H1 (cell line): Measurements from ENCODE around the gene ALKBH3.

ENCODE experiments used
- ASH2L ChIP-seq: fragments of 200-600, 300-600 bp; sonication (generic); IDR thresholded peaks from one replicate; pipeline ENCODE4 v1.7.1; 2017; ENCODE audit warnings: low read length
- CTCF ChIP-seq, 3 experiments: IDR thresholded peaks; 1 replicate in 2 of 3; 2 replicates in 1 of 3; pipeline versions ENCODE4 v1.5.1 to v1.6.1; 2011; ENCODE audit warnings: low read length in 3 of 3, mild to moderate bottlenecking in 3 of 3, inconsistent platforms in 2 of 3, low read depth in 1 of 3, moderate library complexity in 1 of 3; ENCODE audit not compliant: insufficient read depth in 1 of 3; ENCODE audit errors: control extremely low read depth in 1 of 3
- KDM1A ChIP-seq: fragments of 200-600, 300-600 bp; sonication (generic); IDR thresholded peaks from 2 replicates; pipeline ENCODE4 v1.7.1; 2016; ENCODE audit warnings: mild to moderate bottlenecking, low read length, borderline replicate concordance
- PHF8 ChIP-seq: fragments of 200-600 bp; sonication (generic); conservative IDR thresholded peaks from 2 replicates; pipeline ENCODE4 v1.7.1; 2012; ENCODE audit warnings: low read depth, mild to moderate bottlenecking, inconsistent platforms, low read length, moderate library complexity
- POLR2AphosphoS5 ChIP-seq: IDR thresholded peaks from 2 replicates; pipeline ENCODE4 v1.6.1; 2011; ENCODE audit warnings: low read depth, low read length
- RAD21 ChIP-seq, 2 experiments: IDR thresholded peaks in 1 of 2; conservative IDR thresholded peaks in 1 of 2; 2 replicates each; pipeline ENCODE4 v1.6.1; 2011; ENCODE audit warnings: low read depth in 2 of 2, low read length in 2 of 2, improper control_type of control experiment in 1 of 2, inconsistent platforms in 1 of 2, mild to moderate bottlenecking in 1 of 2, moderate library complexity in 1 of 2
- RFX5 ChIP-seq: IDR thresholded peaks from 2 replicates; pipeline ENCODE4 v1.6.1; 2011; ENCODE audit warnings: low read depth, low read length, improper control_type of control experiment, borderline replicate concordance
- TEAD4 ChIP-seq: IDR thresholded peaks from 2 replicates; pipeline ENCODE4 v1.6.1; 2012; ENCODE audit warnings: low read depth, low read length, inconsistent platforms, mixed read lengths

DNA sequence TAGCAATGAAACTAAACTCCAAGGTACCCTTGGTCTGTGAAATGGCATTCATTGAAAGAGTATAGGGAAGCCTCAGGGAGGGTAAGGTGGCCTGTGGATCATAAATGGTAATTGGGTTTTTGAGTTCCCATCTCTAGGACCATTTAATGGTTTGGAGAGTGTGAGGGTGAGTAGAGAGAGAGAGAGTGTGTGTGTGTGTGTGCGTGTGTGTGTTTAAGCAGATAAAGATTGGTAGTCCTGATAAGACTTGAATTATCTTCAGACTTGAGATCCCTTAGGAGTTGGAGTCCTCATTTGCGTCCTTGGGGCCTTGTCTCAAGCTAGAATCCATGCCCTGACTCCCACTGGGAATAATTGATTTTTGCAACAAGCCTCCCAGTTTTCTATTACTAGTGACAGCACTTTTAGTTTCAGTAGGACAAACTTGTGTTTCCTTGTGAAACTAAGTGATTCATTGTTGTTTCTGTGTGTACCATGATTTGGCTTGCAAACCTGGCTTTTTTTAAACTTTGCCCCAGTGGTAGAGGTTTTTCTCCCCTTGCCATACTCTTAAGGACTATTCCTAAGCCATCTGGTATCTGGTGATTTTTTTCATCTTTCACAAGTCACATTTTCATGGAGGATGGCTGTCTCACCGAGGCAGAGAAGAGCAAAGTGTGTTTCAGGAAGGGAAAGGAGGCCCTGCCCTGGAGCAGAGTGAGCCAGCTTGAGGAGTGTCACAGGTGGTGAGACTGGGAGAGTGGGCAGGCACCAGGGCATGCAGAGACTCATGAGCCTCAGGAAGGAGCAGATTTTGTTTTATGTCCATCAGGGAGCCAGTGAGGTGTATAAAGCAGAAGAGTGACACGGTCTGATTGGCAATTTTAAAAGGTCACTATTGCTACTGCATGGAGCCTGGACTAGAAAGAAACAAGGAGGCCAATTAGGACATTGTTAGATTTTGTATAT, 26.7 kb downstream of the ALKBH3 start:
- TF ChIP-seq POLR2AphosphoS5 (no peak), RFX5 (no peak), PHF8 (no peak), CTCF (IDR thresholded peaks at IDR 0.05; ENCODE audit: control extremely low read depth in 1 of 3, insufficient read depth in 1 of 3, low read depth in 1 of 3, low read length in 3 of 3) (no peak), RAD21 (IDR thresholded peaks at IDR 0.05 in 1 of 2, conservative IDR thresholded peaks at IDR 0.05 in 1 of 2; ENCODE audit: low read depth in 2 of 2, low read length in 2 of 2) (no peak), TEAD4 (no peak), ASH2L (no peak), KDM1A (no peak)
